HG03378 (cell line): ENCODE results near the gene PIGR.
"Not testable (repeated sequence)": the region's sequence is repeated elsewhere in the genome, so short reads cannot be mapped to it uniquely, and the experiment has no call there.

Source experiments
- ATAC-seq: cut with Tn5 transposase; IDR thresholded peaks from one replicate; pipeline ENCODE4 v1.9.1; 2021; ENCODE audit warnings: mild to moderate bottlenecking, moderate library complexity; ENCODE audit not compliant: unreplicated experiment

The PIGR gene

GRCh38 chr1:206935491-206936067, 10.7 kb downstream of the PIGR start:
- ATAC-seq: no peak

DNA sequence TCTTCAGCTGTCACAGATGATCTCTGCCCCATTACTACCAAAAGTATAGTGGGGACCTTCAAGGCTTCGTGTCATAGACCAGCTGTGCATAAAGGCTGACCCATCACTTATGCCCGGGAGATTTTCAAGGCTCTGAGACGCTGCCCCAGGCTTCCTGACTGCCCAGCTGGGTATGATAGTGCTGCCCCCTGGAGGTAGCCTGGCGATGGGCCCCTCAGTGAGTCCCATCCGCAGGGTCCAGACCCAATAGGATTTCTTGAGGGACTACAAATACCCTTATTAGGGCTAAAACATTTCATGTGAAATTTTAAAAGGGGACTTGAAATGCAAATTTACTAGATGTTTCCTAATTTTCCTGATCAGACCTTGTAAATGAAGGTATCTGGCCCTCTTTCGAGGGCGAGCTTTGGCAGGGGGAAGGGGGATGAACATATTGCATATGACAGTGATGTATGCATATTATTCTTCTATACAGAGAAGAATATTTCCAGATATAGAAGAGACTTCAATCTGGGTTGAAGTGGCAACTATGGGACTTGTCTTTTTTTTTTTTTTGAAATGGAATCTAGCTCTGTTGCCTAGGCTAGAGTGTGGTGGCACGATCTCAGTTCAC, 12.8 kb downstream of the PIGR start:
- ATAC-seq: no peak

DNA sequence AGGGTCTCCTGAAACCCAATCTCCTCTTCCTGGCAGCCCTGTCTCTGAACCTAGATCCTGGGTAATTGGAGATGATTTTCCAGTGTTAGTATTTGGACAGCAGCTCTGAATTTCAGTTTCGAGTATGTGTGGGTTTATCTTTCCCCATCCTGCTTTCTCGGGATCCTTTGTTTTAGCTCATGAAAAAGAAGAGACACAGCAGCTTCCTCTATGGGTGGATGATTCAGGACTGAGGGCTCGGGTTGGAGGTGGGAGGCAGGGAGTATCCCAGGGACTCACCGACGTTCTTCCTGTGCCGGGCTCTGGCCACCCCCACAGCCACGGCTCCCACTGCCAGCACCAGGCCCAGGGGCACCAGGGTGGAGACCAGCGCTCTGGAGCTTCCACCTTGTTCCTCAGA, 14.1 kb downstream of the PIGR start:
- ATAC-seq: no peak

- no peak for ATAC-seq
Observed at GRCh38 chr1:206931709-206932108, 14.6 kb downstream of the PIGR start.

DNA sequence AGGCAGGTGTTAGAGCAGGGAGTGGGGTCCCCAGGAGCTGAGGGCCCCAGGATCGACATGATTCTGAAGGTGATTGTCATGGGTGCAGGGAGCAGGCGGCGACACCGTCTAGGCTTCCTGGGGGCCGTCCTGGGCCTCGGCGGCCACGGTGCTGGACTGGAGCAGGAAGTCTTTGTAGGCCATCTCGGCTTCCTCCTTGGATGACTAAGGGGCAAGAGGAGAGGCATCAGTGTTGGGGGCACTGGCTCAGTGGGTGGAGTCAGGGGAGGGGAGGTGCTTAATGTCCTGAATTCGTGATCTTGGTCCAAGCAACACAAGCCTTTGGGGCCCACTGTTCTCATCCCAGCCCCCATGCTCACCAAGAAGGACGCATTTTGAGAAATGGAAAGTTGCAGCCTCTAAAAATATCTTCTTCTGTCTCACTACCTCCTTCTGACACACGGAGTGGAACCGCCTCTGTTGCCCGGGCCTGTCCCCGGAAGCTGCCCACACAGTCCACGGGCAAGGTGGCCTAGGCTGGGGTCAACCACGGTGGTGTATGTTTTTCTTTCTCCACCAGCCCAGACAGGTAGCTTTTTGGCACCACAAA, 16.0 kb downstream of the PIGR start:
- ATAC-seq: peak; percentile 81

DNA sequence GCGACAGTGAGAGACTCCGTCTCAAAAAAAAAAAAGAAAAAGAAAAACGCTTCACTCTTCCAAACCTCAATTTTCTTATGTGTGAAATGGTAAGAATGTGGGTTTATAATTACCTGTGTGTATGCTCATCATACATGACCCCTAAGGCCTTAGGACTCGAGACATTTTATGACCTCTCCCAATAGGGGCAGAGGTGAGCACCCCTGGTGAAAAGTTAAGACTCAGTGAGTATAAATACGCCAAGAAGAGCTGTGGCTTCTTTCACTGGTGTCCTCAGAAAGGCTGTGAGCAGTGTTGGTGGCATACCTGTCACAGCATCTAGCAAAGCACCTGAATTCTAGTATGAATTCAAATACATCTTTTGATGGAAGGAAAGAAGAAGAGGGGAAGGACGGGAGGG, 16.7 kb downstream of the PIGR start:
- no peak for ATAC-seq

GRCh38 chr1:206926286-206926685, 20.0 kb downstream of the PIGR start:
- no peak for ATAC-seq

DNA sequence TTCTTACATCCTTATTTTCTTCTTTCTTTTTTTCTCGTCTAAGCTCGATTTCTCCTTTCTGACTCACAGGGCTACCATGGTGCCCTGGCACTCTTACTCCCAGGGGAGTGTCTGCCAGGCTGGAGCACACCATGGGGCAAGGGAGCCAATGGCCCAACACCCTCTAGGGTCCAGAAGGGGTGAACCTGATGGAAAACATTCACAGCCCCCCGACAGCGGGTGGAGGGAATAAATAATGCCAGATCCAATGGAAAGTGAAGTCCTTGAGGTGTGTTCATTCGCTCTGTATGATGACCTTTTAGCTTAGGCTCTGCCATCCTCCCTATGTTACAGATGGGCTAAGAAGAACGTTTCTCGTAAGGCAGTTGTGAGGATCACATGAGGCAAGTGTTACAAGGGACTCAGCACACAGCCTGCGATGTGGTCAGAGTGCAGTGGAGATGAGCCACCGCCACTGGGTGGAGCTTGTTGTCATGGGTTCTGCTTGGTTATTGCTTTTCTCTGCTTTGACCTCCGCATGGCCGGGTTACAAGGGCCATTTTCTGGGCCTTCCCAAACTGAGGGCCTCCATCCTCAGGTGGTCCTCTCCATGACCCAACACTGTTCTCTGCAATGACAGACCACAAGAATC, 21.0 kb downstream of the PIGR start:
- peak; percentile 64 for ATAC-seq

DNA sequence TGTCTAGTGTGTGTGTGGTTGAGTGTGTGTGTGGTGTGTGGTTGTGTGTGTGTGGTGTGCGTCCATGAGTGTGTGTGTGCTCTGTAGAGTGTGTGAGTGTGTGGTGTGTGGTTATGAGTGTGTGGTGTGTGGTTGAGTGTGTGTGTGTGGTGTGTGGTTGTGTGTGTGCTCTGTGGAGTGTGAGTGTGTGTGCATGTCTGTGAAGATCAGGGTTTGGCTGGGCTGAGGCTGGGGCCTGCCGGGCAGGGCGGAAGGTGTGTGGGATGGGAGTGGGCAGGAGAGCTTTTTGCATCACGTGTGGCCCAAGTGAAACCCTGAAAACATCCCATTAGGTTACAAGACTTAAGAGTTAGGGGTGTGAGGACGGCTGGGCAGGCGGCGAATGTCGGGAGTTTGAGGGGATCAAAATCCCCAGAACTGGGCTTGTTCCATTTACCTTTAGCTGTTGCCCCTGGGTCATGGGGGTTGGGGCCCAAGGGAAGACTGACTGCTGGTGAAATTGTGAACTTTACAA, 21.6 kb downstream of the PIGR start:
- peak; percentile 20 for ATAC-seq

GRCh38 chr1:206923961-206924557, 22.2 kb downstream of the PIGR start:
- not testable (repeated sequence) for ATAC-seq

- ATAC-seq: peak; percentile 43
Observed at GRCh38 chr1:206923009-206923960, 23.0 kb downstream of the PIGR start.

DNA sequence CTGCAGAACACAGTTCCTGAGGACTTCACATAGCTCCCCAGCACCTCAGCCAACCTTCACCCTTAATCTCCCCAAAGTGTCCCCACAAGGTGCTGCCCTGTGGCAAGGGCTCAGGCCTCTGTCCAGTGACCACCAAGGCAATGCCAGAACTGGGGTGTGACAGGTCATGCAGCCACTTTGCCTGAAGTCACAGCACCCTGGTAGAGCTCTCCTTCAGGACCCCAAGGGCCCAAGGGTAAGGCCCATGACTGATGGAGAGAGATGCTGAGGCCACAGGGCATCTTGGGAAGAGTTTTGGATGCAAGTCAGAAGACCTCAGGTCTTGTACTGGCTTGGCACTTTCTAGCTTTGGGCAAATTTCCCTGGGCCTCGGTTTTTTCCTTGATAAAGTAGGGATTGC, 23.7 kb downstream of the PIGR start:
- ATAC-seq: no peak

GRCh38 chr1:206921772-206922265, 24.4 kb downstream of the PIGR start, which contains the start of gene FCMR:
Gene FCMR (minus strand): TSS chr1:206921941. CDS start chr1:206921854, 87 bp downstream.
- no peak for ATAC-seq

DNA sequence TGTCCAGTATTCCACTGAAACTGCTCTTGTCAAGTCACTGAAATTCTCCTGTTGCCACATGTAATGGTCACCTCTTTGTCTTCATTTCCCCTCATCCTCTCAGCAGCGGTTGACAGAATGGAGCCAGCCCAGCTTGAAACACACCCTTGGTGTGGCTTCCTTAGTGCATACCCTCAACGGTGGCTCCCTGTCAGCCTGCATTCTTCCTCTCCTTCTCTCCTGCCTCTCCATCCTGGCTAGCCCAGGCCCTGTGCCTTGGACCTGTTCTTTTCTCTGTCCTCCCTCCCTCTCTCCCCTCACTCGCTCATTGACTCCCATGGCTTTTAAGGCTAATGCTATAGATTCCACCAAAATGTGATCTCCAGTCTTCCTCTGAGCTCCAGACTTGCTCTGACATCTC, 28.2 kb downstream of the PIGR start:
- ATAC-seq: no peak

DNA sequence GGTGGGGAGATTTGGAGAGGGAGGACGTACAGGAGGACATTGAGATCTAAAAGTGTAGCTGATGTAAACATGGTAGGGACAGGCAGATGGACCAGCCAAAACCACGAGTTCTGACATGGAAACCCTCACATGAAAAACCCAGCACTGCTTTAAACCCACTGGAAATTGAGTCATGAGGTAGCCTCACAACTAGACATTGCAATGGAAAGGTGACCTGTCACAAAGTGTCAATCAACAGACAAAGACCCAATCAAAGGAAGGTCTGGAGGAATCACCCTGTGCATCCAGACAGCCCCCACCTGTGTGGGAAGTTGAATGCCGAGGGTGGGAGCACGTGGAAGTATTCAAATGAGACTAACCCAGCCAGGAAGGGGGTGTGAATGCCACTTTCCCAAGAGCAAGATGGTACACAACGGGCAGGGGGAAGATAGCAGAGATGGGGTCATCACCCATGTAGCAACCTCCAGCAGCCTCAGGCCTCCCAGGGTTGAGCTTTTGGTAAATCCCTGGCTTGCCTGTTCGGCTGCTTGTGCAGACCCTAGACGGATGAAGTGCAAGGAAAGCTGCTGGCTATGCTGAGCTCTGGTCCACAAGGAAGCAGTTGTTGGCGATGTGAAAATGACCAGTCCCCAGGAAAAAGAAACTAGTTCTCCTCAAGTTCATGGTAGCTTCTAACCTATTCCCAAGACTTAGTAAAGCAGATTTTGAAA, 30.1 kb downstream of the PIGR start:
- no peak for ATAC-seq

DNA sequence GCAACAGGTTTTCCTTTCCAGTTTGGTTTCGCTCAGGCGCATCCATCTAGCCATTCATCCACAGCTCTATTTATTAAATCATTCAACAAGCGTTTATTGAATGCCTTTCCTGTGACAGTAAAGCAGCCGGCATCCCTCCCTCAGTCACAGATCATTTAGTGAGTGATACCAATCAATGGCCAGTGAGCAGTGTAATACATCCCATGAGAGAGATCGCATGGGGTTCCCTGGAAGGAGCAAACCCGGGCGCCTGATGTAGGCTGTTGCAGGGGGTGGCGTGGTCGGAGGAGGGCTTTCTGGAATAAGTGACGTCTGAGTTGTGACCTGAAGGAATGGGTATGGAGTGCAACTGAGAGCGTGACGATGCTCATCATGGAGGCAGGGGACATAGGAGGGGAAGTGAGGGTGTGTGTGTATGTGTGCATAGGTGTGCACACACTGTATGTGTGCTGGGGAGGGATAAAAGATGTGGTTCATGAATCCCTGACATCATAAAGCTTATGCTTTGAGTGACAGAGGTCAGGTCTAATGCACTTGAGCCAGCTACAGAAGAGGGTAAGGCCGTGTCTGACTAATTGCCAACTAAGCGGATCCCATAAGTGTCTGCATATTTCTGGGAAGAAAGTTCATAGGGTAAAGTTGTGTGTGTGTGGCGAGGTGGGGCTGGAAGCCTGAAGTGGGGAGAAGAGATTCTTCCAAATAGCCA, 31.1 kb downstream of the PIGR start:
- no peak for ATAC-seq

- ATAC-seq: no peak
Observed at GRCh38 chr1:206913766-206914537, 32.3 kb downstream of the PIGR start.

- no peak for ATAC-seq
Observed at GRCh38 chr1:206912445-206913095, 33.7 kb downstream of the PIGR start.
